GM06990 (cell line): ENCODE data around the gene CFAP119.

Experiments used
- DNase-seq: peaks from one replicate; pipeline ENCODE4 v3.0.0-alpha.2; 2011; ENCODE audit not compliant: insufficient read length; ENCODE audit errors: extremely low read depth
- H3K27me3 ChIP-seq: replicated peaks from 2 replicates; pipeline ENCODE4 v1.6.0; 2011; ENCODE audit warnings: low read length; ENCODE audit not compliant: control insufficient read depth, insufficient read depth
- H3K36me3 ChIP-seq: 2 replicates; pipeline ENCODE4 v1.5.1; 2011; ENCODE audit warnings: low read length; ENCODE audit not compliant: control insufficient read depth, insufficient read depth
- H3K4me3 ChIP-seq: replicated peaks from 2 replicates; pipeline ENCODE4 v1.5.1; 2011; ENCODE audit warnings: low read depth, mild to moderate bottlenecking, control low read depth, low read length
- CTCF ChIP-seq: IDR thresholded peaks from 2 replicates; pipeline ENCODE4 v1.5.1; 2011; ENCODE audit warnings: low read length, control low read depth, mild to moderate bottlenecking, inconsistent platforms; ENCODE audit not compliant: insufficient read depth, poor library complexity, severe bottlenecking

The CFAP119 gene

DNA sequence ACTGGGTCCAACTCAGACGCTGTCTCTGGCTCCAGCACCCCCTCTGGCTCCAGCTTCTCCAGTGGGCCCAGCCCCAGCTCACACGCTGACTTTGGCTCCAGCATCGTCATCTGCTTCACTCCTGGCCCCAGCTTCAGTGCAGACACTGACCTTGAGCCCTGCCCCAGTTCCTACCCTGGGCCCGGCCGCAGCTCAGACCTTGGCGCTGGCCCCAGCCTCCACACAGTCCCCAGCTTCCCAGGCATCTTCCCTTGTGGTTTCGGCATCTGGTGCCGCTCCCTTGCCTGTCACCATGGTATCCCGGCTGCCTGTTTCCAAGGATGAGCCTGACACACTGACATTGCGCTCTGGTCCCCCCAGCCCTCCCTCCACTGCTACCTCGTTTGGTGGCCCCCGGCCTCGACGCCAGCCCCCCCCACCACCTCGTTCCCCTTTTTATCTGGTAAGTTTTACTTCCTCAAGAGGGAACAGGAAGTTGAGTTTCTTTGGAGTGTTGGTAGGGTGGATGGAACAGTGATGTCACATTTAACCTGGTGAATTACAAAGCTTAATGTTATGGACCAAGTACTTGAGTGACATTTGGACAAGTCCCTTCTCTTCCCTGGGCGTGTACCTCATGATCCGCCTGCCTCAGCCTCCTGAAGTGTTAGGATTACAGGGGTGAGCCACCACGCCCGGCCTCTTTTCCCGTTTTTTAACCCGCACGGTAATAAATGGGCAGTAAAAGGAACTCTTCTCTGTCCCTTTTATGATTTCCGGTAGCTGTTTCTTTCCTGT, 37.0 kb downstream of the CFAP119 start:
- TF ChIP-seq CTCF, result no peak
- Histone ChIP-seq H3K36me3 (peaks cover 61% of the 10 kb centered on the region), H3K27me3 (no peaks in the 10 kb centered on the region), H3K4me3 (no peak overlapping the region)
- no peak for DNase-seq

DNA sequence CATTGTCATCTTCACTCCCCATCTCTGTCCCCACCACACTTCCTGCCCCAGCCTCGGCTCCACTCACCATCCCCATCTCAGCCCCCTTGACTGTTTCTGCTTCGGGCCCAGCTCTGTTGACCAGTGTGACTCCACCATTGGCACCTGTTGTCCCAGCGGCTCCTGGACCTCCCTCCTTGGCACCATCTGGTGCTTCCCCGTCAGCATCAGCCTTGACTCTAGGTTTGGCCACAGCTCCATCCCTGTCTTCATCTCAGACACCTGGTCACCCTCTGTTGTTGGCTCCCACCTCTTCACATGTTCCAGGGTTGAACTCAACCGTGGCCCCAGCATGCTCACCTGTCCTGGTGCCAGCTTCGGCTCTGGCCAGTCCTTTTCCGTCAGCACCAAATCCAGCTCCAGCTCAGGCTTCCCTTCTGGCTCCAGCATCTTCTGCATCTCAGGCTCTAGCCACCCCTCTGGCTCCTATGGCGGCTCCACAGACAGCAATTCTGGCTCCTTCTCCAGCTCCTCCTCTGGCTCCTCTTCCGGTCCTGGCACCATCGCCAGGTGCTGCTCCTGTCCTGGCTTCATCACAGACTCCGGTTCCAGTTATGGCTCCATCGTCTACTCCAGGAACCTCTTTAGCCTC, 38.0 kb downstream of the CFAP119 start:
- no peak overlapping the region for H3K4me3 ChIP-seq
- no peak for TF ChIP-seq CTCF
- H3K36me3 ChIP-seq, result peaks cover 58% of the 10 kb centered on the region
- no peak for DNase-seq
- H3K27me3 ChIP-seq, result no peaks in the 10 kb centered on the region

DNA sequence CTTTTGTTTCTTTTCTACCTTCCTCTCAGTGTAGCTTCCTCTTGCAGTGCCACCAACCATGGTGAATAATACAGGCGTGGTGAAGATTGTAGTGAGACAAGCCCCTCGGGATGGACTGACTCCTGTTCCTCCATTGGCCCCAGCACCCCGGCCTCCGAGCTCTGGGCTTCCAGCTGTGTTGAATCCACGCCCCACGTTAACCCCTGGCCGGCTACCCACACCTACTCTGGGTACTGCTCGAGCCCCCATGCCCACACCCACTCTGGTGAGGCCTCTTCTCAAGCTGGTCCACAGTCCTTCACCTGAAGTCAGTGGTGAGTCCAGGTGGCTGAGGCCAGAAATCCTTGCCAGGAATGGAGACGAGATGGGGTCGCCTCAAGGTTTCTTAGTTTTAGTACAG, 38.9 kb downstream of the CFAP119 start:
- no peak for TF ChIP-seq CTCF
- Histone ChIP-seq H3K4me3 (no peak overlapping the region), H3K36me3 (peaks cover 57% of the 10 kb centered on the region), H3K27me3 (no peaks in the 10 kb centered on the region)
- no peak for DNase-seq

DNA sequence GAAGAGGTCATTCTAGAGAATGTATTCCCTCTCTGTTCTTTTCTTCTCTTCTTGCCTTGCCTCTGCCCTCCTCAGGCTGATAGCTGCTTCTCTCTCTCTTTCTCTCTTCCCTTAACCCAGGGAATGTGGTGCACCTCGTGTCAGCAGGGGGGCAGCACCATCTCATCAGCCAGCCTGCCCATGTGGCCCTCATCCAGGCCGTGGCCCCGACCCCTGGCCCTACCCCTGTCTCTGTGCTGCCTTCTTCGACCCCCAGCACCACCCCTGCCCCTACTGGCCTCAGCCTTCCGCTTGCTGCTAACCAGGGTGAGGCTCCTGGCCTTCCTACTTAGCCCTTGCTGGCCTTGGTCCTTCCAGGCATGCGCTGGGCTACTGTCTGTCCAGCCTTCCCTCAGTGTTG, 39.4 kb downstream of the CFAP119 start:
- TF ChIP-seq CTCF, result no peak
- Histone ChIP-seq H3K27me3 (no peaks in the 10 kb centered on the region), H3K4me3 (no peak overlapping the region), H3K36me3 (peaks cover 59% of the 10 kb centered on the region)
- no peak for DNase-seq

DNA sequence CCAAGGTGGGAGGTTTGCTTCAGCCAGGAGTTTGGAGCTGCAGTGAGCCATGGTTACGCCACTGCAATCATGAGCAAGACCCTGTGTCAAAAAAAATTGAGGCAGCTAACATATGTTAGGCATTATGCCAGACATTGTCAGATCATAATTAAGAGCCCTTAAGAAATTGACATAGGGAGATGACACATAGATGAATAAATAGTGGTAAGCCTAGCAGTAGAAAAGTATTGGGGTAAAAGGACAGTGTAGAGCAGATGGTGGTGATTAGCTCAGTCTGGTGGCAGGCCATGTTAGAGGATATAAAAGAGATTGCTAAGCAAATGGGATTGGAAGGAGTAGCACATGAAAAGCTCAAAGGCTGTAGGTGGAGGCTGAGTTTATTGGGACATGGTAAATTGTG, 40.3 kb downstream of the CFAP119 start:
- H3K4me3 ChIP-seq, result no peak overlapping the region
- no peak for DNase-seq
- H3K27me3 ChIP-seq, result no peaks in the 10 kb centered on the region
- TF ChIP-seq CTCF, result no peak
- peaks cover 58% of the 10 kb centered on the region for H3K36me3 ChIP-seq
